Stimulated activated naive B cell treated with anti-CD40 and anti-IgM and Interleukin-4, amounts not matched to agents 10 μg/mL and 1 μg/mL and 100 μg/mL, for 72 hours (primary cell): ENCODE data around the gene OR2T34.
A peak's percentile ranks its signal among the peaks of the same experiment; 100 is the strongest.
"Not testable (repeated sequence)": the region's sequence is repeated elsewhere in the genome, so short reads cannot be mapped to it uniquely, and the experiment has no call there.

Experiments used
- ATAC-seq, 2 donors: fragments of 150-1000 bp; cut with Tn5 transposase; replicated peaks; 2 replicates each; pipeline ENCODE4 v1.10.0; 2021; ENCODE audit warnings: moderate library complexity in 1 of 2
- DNase-seq: peaks from one replicate; pipeline ENCODE4 v3.0.0; 2021
- H3K27ac Mint-ChIP-seq: one replicate; pipeline ENCODE4 v1.8.0; 2022; ENCODE audit warnings: mild to moderate bottlenecking, mixed read lengths
- H3K27me3 Mint-ChIP-seq, 2 donors: one replicate each; pipeline ENCODE4 v1.8.0; 2022; ENCODE audit warnings: mixed read lengths in 2 of 2
- H3K36me3 Mint-ChIP-seq, 2 donors: one replicate each; pipeline ENCODE4 v1.8.0; 2022; ENCODE audit warnings: mixed read lengths in 2 of 2, mild to moderate bottlenecking in 1 of 2
- H3K4me1 Mint-ChIP-seq, 2 donors: one replicate each; pipeline ENCODE4 v1.8.0; 2022; ENCODE audit warnings: mixed read lengths in 2 of 2, mild to moderate bottlenecking in 1 of 2
- H3K4me3 Mint-ChIP-seq, 2 donors: one replicate each; pipeline ENCODE4 v1.8.0; 2022; ENCODE audit warnings: mild to moderate bottlenecking in 2 of 2, mixed read lengths in 2 of 2, moderate library complexity in 1 of 2
- H3K9me3 Mint-ChIP-seq, 2 donors: one replicate each; pipeline ENCODE4 v1.8.0; 2022; ENCODE audit warnings: mixed read lengths in 2 of 2, mild to moderate bottlenecking in 1 of 2

OR2T34 gene

GRCh38 chr1:248585266-248585665 lies 10.7 kb upstream of the OR2T34 start:
- peaks cover 1 to 5% of the 10 kb centered on the region in 2 donors for H3K4me1 Mint-ChIP-seq
- H3K27ac Mint-ChIP-seq: no peak overlapping the region
- peaks cover 15 to 24% of the 10 kb centered on the region in 2 donors for H3K27me3 Mint-ChIP-seq
- H3K4me3 Mint-ChIP-seq: no peak overlapping the region
- peaks cover 0 to 2% of the 10 kb centered on the region in 2 donors for H3K9me3 Mint-ChIP-seq
- ATAC-seq (no peak), DNase-seq (no peak)
- peaks cover 0 to 1% of the 10 kb centered on the region in 2 donors for H3K36me3 Mint-ChIP-seq

GRCh38 chr1:248576260-248576980 lies 1.9 kb upstream of the OR2T34 start:
- Mint-ChIP-seq H3K36me3 (peaks cover 0 to 2% of the 10 kb centered on the region in 2 donors), H3K9me3 (peaks cover 3 to 6% of the 10 kb centered on the region in 2 donors), H3K27ac (no peak overlapping the region), H3K4me1 (no peaks in the 10 kb centered on the region), H3K4me3 (no peak overlapping the region), H3K27me3 (peaks cover 4 to 12% of the 10 kb centered on the region in 2 donors)
- ATAC-seq (no peak), DNase-seq (no peak)

GRCh38 chr1:248573856-248574255 lies 701 bp downstream of the OR2T34 start:
- ATAC-seq, H3K27ac Mint-ChIP-seq, H3K9me3 Mint-ChIP-seq, DNase-seq, H3K36me3 Mint-ChIP-seq, H3K4me3 Mint-ChIP-seq, H3K4me1 Mint-ChIP-seq: not testable (repeated sequence)
- peaks cover 9 to 12% of the 10 kb centered on the region in 2 donors for H3K27me3 Mint-ChIP-seq

DNA sequence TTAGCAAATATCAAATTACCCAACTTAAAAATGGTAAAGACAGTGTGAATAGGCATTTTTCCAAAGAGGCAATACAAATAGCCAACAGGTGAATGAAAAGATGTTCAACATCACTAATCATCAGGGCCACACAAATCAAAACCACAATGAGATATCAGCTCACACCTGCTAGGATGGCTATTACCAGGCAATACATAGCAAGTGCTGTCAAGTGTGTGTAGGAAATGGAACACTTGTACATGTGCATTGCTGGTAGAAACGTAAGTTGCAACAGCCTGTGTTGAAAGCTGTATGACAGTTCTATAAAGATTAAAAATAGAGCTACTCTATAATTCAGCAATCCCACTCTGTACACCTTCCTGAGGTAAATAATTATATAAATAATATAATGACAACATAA lies 2.5 kb downstream of the OR2T34 start:
- H3K4me3 Mint-ChIP-seq, H3K27ac Mint-ChIP-seq, DNase-seq, H3K9me3 Mint-ChIP-seq, ATAC-seq, H3K36me3 Mint-ChIP-seq, H3K4me1 Mint-ChIP-seq: not testable (repeated sequence)
- H3K27me3 Mint-ChIP-seq: peaks cover 9 to 12% of the 10 kb centered on the region in 2 donors

DNA sequence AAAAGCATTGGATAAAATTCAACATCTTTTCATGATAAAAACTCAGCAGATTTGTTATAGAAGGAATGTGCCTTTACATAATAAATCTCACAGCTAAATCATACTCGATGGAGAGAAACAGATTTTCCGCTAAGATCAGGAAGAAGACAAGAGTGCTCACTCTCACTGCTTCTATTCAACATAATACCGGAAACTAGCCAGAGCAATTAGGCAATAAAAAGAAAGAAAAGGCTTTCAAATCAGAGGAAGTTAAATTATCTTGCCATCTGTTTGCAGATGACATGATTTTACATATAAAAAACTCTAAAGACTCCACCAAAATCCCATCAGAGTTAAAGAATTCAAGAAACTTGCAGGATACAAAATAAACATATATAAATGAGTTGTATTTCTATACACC lies 3.7 kb downstream of the OR2T34 start:
- H3K27ac Mint-ChIP-seq, H3K9me3 Mint-ChIP-seq, H3K4me3 Mint-ChIP-seq, H3K36me3 Mint-ChIP-seq, ATAC-seq, H3K4me1 Mint-ChIP-seq, DNase-seq: not testable (repeated sequence)
- H3K27me3 Mint-ChIP-seq: peaks cover 10 to 12% of the 10 kb centered on the region in 2 donors

DNA sequence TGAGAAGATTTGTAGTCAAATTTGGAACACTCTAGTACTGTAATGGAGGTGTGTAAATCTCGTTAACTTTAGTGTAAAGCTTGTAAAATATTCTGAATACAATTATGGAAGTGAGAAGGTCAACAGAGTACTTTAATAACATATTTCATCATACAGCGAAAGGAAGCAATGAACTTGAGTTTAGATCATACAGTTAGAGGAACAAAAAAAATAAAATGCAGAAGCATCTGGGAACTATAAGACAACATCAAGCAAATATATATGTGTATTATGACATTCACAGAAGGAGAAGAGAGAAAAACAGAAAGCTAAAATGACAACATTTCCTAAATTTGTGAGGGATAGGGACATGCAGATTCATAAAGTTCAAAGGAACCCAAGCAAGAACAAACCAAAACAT lies 5.5 kb downstream of the OR2T34 start:
- not testable (repeated sequence) for H3K4me3 Mint-ChIP-seq, H3K36me3 Mint-ChIP-seq, H3K4me1 Mint-ChIP-seq, H3K9me3 Mint-ChIP-seq, ATAC-seq, H3K27ac Mint-ChIP-seq, DNase-seq
- H3K27me3 Mint-ChIP-seq: peaks cover 12 to 16% of the 10 kb centered on the region in 2 donors

DNA sequence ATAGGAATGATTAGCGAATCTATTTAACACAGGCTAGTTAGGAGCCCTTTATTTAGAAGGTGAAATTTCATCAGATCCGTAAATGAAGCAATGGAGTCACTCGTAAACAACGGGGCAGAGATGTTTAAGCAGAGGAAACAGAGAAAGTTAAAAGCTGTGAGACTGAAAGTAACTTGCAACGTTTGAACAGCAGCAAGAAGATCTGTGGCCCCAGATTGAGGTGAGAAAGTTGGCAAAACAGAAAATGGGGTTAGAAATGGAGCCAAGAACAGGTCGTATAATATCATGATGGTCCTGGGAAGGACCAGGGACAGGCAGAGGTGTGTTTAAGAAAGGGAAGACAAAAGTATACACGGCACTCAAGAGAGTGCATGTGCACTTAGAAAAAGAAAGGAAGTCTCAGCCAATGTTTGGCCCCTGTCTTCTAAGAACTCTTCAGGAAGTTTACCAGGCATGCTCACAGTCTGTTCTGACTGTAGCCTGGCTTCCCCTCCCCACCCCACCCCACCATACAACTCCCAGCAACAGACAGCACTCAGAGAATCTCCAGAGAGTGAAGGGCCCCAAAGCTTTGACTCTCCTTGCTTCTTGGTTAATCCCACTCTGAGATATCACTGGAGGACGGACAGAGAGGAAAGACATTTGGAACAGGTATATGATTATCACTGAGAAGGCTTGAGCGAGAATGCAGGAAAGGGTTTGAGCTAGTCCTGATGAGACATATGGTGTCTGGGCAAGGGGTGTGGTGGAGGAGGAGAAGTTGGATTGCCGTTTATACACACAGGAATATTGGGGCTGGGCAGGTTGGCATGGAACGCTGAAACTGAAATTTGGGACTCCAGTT lies 8.8 kb downstream of the OR2T34 start:
- H3K4me1 Mint-ChIP-seq, H3K9me3 Mint-ChIP-seq, H3K36me3 Mint-ChIP-seq, DNase-seq: not testable (repeated sequence)
- peak overlapping the region; percentile 57 to 72 for H3K4me3 Mint-ChIP-seq
- H3K27me3 Mint-ChIP-seq: peaks cover 8 to 12% of the 10 kb centered on the region in 2 donors
- H3K27ac Mint-ChIP-seq: peak overlapping the region; percentile 42
- peak; percentile 57 to 60 for ATAC-seq

DNA sequence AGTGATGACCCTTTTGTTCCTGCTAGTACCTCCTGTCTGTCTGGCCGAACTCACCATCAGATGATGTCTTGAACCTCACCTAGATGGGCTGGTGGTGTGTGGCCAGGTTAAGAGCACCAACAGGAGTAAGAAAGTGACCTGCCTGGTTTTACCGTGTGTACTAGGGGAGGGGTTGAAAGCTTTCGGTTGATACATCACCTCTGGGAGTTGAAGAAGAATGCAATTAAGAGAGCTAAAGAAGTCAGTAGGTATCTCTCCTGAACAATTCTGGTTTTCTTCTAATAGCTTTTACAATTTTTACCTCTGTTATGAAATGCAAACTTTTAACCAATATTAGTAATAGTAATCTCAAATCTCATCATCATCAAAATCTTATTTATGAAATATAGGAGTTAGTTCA lies 11.9 kb downstream of the OR2T34 start, which contains the start of gene OR2T29:
Gene OR2T29, minus strand, starts transcription at position 101 of the 400 bp plus-strand sequence. CDS start 3,281 bp downstream, outside the sequence.
- H3K4me3 Mint-ChIP-seq, ATAC-seq: not testable (repeated sequence)

DNA sequence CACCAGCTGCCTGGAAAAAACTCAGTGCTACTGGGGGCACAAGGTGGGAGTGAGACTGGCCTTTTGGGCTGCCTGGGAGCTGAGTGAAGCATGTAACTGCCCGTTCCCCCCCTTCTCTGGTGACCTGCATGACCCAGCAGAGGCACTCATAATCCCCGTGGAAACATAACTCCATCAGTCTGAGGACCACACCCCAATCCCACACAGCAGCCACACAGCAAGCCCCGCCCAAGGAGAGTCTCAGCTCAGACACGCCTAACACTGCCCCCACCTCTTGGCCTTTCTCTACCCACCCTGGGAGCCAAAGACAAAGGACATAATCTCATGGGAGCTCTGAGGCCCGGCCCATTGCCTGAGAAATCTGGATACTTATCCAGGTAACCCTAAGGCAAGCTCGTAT lies 23.5 kb downstream of the OR2T34 start:
- H3K4me3 Mint-ChIP-seq, H3K27ac Mint-ChIP-seq, H3K4me1 Mint-ChIP-seq, H3K27me3 Mint-ChIP-seq, H3K9me3 Mint-ChIP-seq, H3K36me3 Mint-ChIP-seq, DNase-seq, ATAC-seq: not testable (repeated sequence)

More for the DNA sequence above, 11.9 kb downstream of the OR2T34 start, which contains the start of gene OR2T29:
- not testable (repeated sequence) for H3K9me3 Mint-ChIP-seq, H3K4me1 Mint-ChIP-seq, H3K27ac Mint-ChIP-seq, DNase-seq, H3K27me3 Mint-ChIP-seq, H3K36me3 Mint-ChIP-seq

- H3K36me3 Mint-ChIP-seq, DNase-seq, H3K4me1 Mint-ChIP-seq, H3K27me3 Mint-ChIP-seq, H3K27ac Mint-ChIP-seq, ATAC-seq, H3K9me3 Mint-ChIP-seq, H3K4me3 Mint-ChIP-seq: not testable (repeated sequence)
Measured at GRCh38 chr1:248547383-248547782, 27.2 kb downstream of the OR2T34 start.

GRCh38 chr1:248537449-248537848 lies 37.1 kb downstream of the OR2T34 start:
- not testable (repeated sequence) for H3K4me1 Mint-ChIP-seq, H3K36me3 Mint-ChIP-seq, DNase-seq, H3K27ac Mint-ChIP-seq, H3K4me3 Mint-ChIP-seq, H3K9me3 Mint-ChIP-seq, H3K27me3 Mint-ChIP-seq, ATAC-seq
